ENCODE results near the gene DLL3.

DLL3 gene

DNA sequence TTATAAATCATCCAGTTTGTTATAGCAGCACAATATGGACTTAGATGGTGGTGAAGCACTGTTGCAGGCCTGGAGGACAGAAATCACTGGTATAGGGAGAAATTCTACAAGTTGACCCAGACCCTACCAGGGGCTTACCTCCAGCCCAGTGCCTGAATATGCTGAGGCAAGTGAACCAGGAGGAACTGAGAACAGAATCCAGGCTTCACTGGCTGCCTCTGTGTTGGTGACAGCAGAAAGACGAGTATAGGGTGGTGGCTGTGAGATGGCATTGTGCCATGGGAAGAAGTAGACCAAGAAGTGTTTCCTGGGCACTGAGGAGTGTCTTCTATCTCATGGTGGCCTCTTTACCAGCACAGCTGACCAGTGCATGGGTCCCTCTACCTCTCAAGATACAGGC is 57.1 kb downstream of the DLL3 start:
- DNase-seq (ENCODE audit: low spot score), result no peak
